Suprapubic skin (tissue), 3 donors: ENCODE measurements around the gene DZANK1.

ENCODE experiments used
- CTCF ChIP-seq, 2 donors: fragments of 200-600 bp in 1 of 2; fragments of 450-650 bp in 1 of 2; sonication (generic) in 1 of 2; IDR thresholded peaks; one replicate each; pipeline ENCODE4 v1.5.1; 2016 to 2019; ENCODE audit warnings: antibody characterized with exemption in 2 of 2, mild to moderate bottlenecking in 1 of 2, moderate library complexity in 1 of 2
- POLR2A ChIP-seq, 2 donors: fragments of 450-650 bp; IDR thresholded peaks; one replicate each; pipeline ENCODE4 v1.6.1; 2017; ENCODE audit warnings: antibody characterized with exemption in 2 of 2, mild to moderate bottlenecking in 2 of 2, moderate library complexity in 2 of 2

- no peak for TF ChIP-seq POLR2A (IDR thresholded peaks at IDR 0.05)
- no peak for TF ChIP-seq CTCF (IDR thresholded peaks at IDR 0.05)
Measured at GRCh38 chr20:18488301-18488700, 21.5 kb upstream of the DZANK1 start.
